GM19452 (cell line): ENCODE results near the gene WFDC2.
A peak's percentile ranks its signal among the peaks of the same experiment; 100 is the strongest.

Source experiments
- ATAC-seq: cut with Tn5 transposase; IDR thresholded peaks from one replicate; pipeline ENCODE4 v1.9.1; 2021; ENCODE audit not compliant: unreplicated experiment

WFDC2 gene

DNA sequence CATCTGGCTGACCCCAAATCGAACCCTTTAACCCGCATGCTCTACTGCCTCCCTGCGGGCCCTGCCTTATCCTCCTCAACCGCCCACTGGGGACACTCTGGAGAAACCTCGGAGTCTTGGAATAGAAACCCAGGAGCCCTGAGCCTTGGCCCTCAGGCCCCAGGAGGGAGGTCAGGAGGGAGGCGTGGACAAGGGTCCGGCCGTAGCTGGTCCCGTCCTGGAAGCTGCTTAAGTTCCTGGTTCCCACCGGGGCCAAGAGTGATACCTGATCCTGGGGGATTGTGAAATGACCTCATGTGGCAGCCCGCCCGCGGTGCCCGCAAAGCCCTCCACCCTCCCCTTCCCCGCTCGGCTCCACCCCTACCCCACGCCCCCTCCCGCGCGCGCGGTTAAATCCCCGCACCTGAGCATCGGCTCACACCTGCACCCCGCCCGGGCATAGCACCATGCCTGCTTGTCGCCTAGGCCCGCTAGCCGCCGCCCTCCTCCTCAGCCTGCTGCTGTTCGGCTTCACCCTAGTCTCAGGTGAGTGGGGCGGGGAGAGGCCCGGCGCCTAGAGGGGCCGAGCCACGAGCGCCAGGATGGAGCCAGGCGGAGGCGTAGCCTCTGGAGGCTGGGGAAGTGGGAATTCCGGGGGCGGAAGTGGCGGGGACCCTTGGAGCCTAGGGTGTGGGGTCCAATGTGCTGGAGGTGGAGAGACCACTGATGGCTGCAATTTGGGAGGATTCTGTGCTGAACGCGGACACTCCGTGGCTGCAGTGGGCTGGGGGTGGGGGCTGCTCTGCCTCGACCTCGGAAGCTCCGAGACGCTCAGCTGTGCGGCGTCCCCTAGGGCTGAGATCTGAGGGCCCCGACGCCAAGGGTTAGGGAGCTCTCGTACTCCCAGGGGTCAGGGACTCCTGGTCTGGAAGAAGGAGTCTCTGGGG is at the start of gene WFDC2:
Gene WFDC2, plus strand, starts transcription at position 418 of the 926 bp plus-strand sequence. Its CDS starts 29 bp downstream, at position 447.
- ATAC-seq: peak; percentile 11

DNA sequence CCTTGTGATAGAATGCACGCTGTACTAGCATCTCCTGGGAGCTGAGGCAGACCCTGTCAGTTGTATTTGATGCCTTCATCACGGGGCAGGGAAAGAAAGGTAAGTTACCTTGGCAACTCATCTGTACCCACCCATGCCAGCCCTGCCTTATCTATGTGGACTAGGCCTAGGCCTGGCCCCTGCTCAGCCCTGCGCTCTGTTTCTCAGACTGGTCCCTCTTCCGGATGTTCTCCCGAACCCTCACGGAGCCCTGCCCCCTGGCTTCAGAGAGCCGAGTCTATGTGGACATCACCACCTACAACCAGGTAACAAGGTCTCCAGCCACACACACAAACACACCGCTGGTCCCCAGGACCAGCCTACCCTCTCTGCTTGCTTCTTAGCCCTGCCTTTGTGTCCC is 49.4 kb upstream of the WFDC2 start:
- no peak for ATAC-seq

- no peak for ATAC-seq
These were observed 45.9 kb upstream of the WFDC2 start for GRCh38 chr20:45423700-45424099.

- ATAC-seq: no peak
These were observed 44.0 kb upstream of the WFDC2 start for GRCh38 chr20:45425561-45425960.

- no peak for ATAC-seq
These were observed 43.1 kb upstream of the WFDC2 start for GRCh38 chr20:45426320-45427016.

DNA sequence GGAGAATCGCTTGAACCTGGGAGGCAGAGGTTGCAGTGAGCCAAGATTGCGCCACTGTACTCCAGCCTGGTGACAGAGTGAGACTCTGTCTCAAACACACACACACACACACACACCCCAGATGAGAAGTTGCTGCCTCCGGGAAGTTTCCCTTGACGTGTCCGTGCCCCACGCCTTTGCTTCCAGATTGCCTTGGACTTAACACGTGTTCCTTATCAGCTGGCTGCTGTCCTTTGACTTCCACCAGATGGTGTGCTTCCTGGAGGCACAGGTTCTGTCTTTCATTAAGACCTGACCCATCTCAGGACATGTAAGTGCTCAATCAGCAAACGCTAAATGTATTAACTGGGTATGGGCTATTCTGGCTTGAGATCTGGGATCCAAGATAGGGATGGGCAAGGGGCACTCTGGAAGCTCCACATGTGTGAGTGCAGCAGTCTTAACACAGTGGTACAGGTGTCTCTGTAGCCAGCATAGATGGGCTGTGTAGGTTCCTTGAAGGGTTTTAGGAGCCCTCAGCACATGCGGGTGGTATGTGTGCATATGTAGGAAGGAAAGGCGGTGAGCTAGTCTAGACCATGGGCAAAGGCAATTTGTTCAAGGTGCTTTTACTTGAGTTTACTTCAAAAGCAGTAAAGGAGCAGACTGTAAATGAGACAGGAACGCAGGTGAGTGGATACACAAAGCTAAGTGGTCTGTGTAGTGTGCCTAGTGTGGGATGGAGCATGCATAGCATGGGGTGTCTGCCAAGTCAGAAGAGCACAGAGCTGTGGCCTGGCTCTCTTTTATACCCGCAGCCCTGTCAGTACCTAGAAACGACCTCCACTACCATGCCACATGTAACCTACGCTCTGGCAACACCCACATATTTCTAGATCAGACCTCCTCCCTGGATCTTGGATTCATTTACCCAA is 42.1 kb upstream of the WFDC2 start:
- no peak for ATAC-seq

DNA sequence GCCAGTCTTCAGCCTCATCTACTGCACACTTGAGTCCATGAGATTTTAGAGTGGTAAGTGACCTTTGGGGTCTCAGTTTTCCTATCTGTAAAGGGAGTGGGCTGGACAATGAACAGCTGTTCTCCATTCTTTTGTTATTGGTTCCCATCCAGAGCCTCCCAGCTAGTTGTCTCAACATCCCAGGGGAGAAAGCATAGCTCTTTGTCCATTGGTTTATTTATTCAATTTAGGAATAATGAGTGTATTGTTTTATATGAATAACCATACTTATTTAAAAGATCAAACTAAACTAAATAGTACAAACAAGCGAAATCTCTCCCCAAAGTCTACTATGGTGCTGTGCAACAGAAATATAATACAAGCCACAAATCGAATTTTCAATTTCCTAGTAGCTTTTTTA is 39.9 kb upstream of the WFDC2 start:
- ATAC-seq: no peak

DNA sequence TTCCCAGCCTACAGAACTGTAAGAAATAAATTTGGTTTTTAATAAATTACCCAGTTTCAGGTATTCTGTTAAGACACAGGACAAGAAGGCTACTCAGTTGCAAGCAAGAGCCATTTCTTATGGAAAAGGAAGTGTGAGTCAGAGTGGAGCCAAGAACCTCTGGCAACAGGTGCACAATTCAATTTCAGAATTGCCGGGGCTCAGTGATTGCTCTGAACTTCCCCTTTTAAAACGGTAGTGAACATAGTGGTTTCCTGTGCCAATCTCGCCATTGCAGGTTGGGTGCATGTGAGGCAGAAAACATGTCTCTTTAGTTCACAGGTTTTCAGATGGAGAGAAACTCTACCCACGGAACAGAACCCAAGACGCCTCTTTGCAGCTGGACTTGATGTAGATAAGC is 37.3 kb upstream of the WFDC2 start:
- peak; percentile 74 for ATAC-seq

DNA sequence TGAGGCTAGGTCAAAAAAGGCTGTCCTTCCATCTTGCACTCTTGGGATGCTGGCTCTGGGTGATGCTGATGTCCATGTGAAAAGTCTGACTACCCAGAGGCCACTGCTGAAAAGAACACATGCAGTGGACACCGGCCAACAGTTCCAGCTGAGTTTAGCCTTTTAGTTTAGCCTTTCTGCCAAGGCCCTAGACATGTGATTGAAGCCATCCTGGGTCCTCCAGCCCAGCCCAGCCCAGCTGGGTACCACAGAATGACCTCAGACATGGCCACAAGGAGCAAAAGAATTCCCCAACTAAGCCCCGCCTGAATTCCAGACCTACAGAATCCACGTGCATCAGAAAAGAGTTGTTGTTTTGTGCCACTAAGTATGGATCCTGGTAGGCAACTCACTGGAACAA is 36.2 kb upstream of the WFDC2 start:
- no peak for ATAC-seq

DNA sequence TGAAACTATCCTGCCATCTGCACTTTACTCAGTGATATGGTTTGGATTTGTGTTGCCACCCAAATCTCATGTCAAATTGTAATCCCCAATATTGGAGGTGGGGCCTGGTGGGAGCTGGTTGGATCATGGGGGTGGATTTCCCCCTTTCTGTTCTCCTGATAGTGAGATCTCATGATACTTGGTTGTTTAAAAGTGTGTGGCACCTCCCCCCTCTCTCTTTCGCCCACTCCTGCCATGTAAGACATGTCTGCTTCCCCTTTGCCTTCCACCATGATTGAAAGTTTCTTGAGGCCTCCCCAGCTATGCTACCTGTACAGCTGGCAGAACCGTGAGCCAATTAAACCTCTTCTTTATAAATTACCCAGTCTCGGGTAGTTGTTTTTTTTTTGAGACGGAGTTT is 35.6 kb upstream of the WFDC2 start:
- ATAC-seq: no peak

- ATAC-seq: peak; percentile 61
These were observed 32.6 kb upstream of the WFDC2 start for GRCh38 chr20:45436732-45437485.

DNA sequence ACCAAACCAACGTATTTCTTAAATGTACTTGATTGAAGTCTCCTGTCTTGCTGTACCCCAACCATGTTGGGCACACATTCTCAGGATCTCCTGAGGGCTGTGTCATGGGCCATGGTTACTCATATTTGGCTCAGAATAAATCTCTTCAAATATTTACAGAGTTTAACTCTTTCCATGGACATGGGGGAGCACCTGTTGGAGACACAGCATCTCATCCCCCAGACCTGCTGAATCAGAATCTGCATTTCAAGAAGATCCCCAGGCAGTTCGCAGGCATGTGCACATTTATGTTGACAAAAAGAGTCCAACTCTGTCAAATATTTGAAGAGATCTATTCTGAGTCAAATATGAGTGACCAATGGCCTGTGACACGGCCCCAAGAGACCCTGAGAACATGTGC is 29.1 kb upstream of the WFDC2 start:
- ATAC-seq: no peak

DNA sequence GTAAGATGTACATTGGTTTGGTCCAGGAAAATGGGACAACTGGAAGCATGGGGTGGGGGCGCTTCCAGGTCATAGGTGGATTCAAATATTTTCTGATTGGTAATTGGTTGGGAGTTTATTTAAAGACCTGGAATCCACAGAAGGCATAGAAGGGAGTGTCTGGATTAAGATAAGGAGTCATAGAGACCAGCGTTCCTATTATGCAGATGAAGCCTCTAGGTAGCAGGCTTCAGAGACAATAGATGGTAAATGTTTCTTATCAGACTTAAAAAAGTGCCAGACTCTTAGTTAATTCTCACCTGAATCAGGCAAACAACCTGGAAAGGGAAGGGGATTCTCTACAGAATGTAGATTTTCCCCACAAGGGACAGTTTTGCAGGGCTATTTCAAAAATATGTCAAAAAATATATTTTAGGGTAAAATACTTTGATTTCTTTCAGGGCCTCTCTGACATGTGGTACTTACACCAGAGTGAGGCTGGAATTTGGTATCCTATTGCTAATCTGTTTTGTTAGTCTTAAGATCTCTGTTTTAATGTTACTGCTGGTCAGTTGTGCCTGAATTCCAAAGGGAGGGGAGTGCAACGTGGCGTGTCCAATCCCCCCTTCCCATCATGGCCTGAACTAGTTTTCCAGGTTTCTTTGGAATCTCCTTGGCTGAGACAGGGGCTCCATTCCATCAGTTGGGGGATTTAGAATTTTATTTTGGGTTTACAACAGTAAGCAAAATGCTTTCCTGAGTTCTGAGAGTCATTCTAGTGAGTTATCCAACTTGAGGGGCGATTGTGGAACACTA is 28.5 kb upstream of the WFDC2 start:
- ATAC-seq: no peak

DNA sequence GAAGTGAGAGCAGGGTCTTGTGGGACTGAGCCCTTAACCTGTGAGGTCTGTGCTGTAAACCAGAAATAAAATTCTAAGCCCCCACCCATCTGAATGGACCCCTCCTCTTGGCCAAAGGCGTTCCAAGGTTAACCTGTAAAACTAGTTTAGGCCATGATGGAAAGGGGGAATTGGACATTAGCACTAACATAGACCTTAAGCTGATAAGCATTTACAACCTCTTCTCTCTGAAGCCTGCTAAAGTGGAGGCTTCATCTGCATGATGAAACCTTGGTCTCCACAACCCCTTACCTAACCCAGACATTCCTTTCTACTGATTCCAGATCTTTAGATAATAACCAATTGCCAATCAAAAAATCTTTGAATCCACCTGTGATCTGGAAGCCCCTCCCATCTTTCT is 27.8 kb upstream of the WFDC2 start:
- no peak for ATAC-seq

DNA sequence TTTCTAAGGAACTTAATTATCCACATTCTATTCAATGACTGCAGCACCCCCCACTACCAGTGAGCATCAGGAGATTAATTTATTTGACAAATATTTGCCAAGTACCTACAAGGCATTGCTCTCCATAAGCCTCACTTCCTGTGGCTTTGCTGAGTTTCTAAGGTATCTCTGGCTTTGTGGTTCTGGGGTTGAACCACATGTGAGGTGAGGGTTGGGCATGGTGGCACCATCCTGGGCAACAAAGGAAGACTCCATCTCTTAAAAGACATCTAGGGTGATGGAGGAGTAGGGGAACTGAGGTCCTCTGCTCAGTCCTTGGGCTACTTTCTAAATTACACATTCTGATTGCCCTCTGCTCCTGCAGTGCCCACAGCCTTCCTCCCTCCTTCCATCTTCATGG is 25.5 kb upstream of the WFDC2 start:
- ATAC-seq: no peak

DNA sequence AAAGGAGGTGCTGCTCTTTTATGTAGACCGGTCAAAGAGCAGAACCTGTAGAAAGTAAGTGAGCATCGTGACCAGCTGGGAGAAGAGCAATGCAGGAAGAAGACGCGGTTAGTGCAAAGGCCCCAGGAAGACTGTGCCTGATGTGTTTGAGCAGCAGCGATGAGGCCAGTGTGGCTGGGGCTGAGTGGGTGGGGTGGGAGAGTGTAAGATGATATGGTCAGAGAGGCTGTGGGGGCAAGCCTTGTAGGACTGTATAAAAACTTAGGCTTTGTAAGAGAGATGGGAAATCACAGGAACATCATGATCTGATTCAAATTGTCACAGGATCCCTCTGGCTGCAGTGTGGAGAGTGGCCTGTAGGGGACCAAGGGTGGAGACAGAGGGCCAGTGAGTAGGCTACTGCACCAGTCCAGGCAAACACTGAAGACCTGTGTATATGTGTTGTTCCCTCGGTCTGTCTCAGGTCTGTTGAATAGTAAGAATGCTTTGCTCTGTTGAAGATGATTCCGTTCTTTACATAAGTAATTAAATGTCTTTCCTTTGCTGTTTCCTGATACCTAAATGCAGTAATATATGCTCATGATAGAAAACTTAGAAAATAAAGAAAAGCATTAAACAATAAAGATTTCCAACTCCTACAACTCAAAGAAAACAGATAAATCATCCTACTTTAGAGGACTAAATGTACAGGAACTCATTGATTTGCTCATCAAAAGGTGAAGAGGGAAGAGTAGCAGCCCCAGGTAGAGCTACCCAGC is 23.6 kb upstream of the WFDC2 start:
- no peak for ATAC-seq

- no peak for ATAC-seq
These were observed 21.3 kb upstream of the WFDC2 start for GRCh38 chr20:45448270-45448669.

- no peak for ATAC-seq
These were observed 20.0 kb upstream of the WFDC2 start for GRCh38 chr20:45449528-45449927.
